ENCODE data around the gene UCN2. TPM values are rescaled to one million over a fixed set of nuclear protein-coding genes. Genes with fewer than 3 reads are reported as not detected.

The UCN2 gene
- total and polyA plus RNA-seq, 2 of the 4 experiments (the other 2 are of a cell fraction) = 0.54 to 2.7 TPM

- ATAC-seq (ENCODE audit: low read depth) (no peak), DNase-seq (no peak)
- ChIA-PET CTCF (no interaction called here), POLR2A (ENCODE audit: unreplicated experiment) (no interaction called here)
- Histone ChIP-seq H3K18ac (ENCODE audit: low read depth, low read length) (no peak overlapping the region), H3K27me3 (ENCODE audit: control insufficient read depth, insufficient read depth, low read length) (no peaks in the 10 kb centered on the region), H3K27ac (ENCODE audit: insufficient read depth, low read length) (no peak overlapping the region), H3K4ac (ENCODE audit: low read depth, low read length) (0 out of 2 replicates have a peak overlapping the region, but pooled peaks have one; percentile 35), H3K9me3 (ENCODE audit: control insufficient read depth, insufficient read depth, low read length) (no peaks in the 10 kb centered on the region), H2BK120ac (ENCODE audit: low read depth, low read length) (no peak overlapping the region), H3K14ac (replicated peaks; ENCODE audit: low read depth, low read length) (no peak overlapping the region), H2AK9ac (replicated peaks; ENCODE audit: low read depth, low read length, poor library complexity) (peak overlapping the region; percentile 28), H2AFZ (replicated peaks; ENCODE audit: low read length, poor library complexity) (no peak overlapping the region), H3K9me1 (ENCODE audit: insufficient read depth, low read length) (peaks cover 11% of the 10 kb centered on the region), H3K9ac (ENCODE audit: low read depth, low read length) (no peak overlapping the region), H3K4me1 (ENCODE audit: control insufficient read depth, insufficient read depth, low read length) (no peaks in the 10 kb centered on the region), H3K56ac (ENCODE audit: extremely low read depth, insufficient read depth, low read length) (no peak overlapping the region), H3K79me1 (ENCODE audit: low read depth in 1 of 2, low read length in 2 of 2) (peaks cover 4 to 9% of the 10 kb centered on the region in 2 experiments; a peak in 2 of 4 replicates), H2AK5ac (ENCODE audit: low read depth, low read length) (peak overlapping the region; percentile 91; the same call in 1 of the 2 replicates), H3K4me2 (ENCODE audit: low read depth, low read length) (no peak overlapping the region), H2BK20ac (ENCODE audit: low read depth, low read length) (no peak overlapping the region), H4K8ac (ENCODE audit: low read depth in 2 of 2, low read length in 2 of 2) (peak overlapping the region in 1 of 2 experiments; percentile 42; a peak in 1 of 4 replicates), H3K4me3 (ENCODE audit: insufficient read depth, low read depth, low read length) (no peak overlapping the region), H3K23ac (ENCODE audit: low read depth, low read length) (no peak overlapping the region), H4K20me1 (ENCODE audit: insufficient read depth, low read length) (peaks cover 6% of the 10 kb centered on the region; the same call in 1 of the 2 replicates), H3K36me3 (ENCODE audit: control insufficient read depth, insufficient read depth, low read length) (peaks cover 82% of the 10 kb centered on the region), H4K91ac (ENCODE audit: insufficient read depth, low read depth, low read length) (no peak overlapping the region; the same call in 1 of the 2 replicates), H2BK5ac (ENCODE audit: low read depth, low read length, poor library complexity, severe bottlenecking) (peak overlapping the region; percentile 55), H4K5ac (ENCODE audit: low read depth, low read length) (no peak overlapping the region), H2BK15ac (ENCODE audit: low read depth, low read length) (no peak overlapping the region)
- no TSS peak for BruUV-seq (replicated peaks)
- in situ Hi-C loops (cut with MboI; ENCODE audit: low sequenced_read_pairs) (no loop called here), intact Hi-C loops (cut with micrococcal nuclease) (no loop called here), dilution Hi-C loops (cut with HindIII; ENCODE audit: low sequenced_read_pairs, unreplicated experiment) (no loop called here)
- TF ChIP-seq RFX5 (IDR thresholded peaks at IDR 0.05; ENCODE audit: low read depth, low read length) (no peak), FOS (IDR thresholded peaks at IDR 0.05; ENCODE audit: low read depth, low read length) (no peak), MAFK (IDR thresholded peaks at IDR 0.05; ENCODE audit: low read depth, low read length) (no peak), RCOR1 (IDR thresholded peaks at IDR 0.05; ENCODE audit: insufficient replicate concordance, low read length) (no peak), MXI1 (IDR thresholded peaks at IDR 0.05; ENCODE audit: borderline replicate concordance, low read depth, low read length) (no peak), RAD21 (IDR thresholded peaks at IDR 0.05; ENCODE audit: low read length) (no peak), CTCF (conservative IDR thresholded peaks at IDR 0.05; ENCODE audit: low read depth, low read length) (no peak), NFE2L2 (IDR thresholded peaks at IDR 0.05; ENCODE audit: low read depth, low read length) (no peak), BHLHE40 (IDR thresholded peaks at IDR 0.05; ENCODE audit: low read depth, low read length) (no peak), CHD1 (IDR thresholded peaks at IDR 0.05; ENCODE audit: low read depth, low read length) (no peak)
- 96% methylated on average over 5 of the region's 10 CpGs; no CpG with 5 or more reads in 1 of the 2 experiments for WGBS, 2 experiments (ENCODE audit: extremely low coverage in 2 of 2, insufficient read length in 1 of 2)
Observed at GRCh38 chr3:48573973-48574585, 10.5 kb upstream of the UCN2 start.
